ENCODE data around the gene OGA.

Gene OGA

DNA sequence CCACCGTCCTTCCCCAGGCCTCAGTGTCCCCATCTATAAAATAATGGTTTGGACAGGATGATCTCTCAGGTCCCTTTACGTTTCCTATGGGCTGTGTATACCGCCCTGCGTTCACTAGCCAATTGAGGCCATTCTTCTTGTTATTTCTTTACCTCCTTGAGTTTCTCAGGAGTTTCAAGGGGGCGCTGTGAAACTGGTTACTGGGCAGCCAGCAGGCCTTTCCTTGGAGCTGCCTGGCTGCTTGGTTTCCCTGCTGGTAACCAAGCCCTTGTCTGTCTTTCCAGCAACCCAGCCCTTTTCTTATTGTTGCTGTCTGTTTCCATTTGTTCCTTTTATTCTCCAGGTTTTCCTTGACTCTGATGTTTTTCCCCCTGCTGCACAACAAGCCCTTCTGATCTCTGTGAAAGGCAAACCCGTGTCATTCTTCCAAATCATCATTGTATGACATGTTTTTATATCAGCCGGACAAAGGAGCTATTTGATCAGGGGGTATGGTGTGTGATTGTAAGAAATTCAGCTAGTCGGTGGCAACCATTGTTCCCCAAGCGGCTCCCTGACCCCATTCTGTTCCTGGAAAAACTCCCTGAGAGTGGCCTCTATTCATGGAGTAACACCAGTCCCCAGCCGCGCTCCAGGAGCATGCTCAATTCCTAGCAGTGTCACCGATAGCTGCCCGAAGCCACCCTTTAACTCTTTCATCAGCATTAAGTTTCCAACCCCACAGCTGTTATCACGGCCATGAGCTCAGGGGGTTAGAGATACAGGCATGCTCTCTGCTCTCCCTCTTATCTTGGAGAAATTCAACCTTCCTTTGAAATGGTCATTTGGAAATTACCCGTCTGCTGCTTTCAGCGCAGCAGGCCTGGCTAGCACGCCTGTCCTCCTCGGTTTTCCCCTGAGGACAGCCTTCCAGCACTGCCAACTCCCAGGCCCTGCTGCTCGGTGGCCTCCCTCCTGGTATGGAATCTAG is 68.9 kb downstream of the OGA start:
- FAIRE-seq: no peak

DNA sequence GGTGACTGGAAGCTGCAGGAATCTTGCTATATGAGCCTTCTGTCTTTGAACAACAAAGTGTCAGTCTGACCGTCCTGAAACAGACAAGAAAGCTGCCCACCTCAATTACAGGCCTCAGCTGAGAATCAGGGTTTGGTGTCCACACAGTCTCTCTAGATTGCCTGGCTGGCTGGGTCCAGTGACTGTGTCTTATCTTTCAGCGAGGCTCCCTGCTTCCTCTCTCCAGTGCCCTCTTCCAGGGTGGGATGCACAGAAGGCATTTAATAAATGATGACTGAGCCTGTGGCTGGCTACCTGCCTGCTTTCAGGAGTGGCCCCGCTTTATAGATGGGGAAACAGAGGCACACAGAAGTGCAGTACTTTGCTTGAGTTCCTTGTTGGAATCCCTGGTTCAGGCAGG is 69.7 kb downstream of the OGA start:
- no peak for FAIRE-seq

DNA sequence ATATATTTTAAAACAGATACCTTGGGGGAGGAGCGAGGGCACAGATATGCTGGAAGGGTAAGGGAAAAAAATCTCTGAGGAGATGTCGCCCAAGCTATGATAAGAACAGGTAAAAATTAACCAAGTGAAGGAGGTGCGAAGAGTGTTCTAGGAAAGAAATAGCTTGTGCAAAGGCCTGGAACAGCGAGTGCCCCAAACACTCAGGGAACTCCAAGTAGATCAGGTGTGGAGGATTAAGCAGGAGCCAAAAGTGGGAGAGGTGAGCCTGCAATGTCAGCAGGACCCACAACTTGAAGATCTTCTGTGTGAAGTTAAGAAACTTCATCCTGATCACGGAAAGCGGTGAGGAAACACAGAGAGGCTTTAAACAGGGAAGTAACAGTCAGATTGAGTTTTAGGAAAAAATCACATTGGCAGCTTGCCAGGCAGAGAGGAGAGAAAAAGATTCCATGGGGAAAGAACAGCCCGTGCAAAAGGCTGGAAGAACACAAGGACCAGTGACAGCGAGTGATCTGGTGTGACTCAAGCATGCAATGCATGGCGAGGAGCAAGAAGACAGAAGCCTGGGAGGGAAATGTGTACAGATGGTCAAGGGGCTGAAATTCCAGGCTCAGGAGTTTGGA is 73.1 kb downstream of the OGA start:
- no peak for FAIRE-seq

DNA sequence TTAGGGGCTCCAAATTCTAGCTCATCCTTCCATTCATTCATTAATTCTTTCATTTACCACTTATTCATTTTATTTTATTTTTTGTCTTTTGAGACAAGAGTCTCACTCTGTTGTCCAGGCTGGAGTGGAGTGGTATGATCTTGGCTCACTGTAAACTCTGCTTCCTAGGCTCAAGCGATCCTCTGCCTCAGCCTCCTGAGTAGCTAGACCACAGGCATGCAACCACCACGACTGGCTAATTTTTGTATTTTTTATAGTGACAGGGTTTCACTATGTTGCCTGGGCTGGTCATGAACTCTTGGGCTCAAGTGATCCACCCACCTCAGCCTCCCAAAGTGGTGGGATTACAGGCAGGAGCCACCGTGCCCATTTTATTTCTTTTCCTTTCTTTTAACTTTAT is 74.0 kb downstream of the OGA start:
- no peak for FAIRE-seq

DNA sequence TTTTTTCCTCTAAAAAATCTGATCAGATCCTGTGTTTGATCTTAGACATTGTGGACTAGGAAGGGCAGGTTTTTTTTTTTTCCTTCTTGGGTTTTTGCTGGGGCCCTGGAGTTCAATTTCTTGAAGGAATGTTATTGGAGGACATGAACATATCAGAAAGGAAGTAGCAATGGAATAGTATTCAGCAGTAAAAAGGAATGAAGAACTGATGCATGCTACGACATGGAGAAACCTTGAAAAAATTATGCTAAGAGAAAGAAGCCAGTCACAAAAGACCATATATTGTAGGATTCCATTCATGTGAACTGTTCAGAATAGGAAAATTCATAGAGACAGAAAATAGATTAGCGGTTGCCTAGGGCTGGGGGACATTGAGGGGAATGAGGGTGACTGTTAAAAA is 76.3 kb downstream of the OGA start:
- no peak for FAIRE-seq

DNA sequence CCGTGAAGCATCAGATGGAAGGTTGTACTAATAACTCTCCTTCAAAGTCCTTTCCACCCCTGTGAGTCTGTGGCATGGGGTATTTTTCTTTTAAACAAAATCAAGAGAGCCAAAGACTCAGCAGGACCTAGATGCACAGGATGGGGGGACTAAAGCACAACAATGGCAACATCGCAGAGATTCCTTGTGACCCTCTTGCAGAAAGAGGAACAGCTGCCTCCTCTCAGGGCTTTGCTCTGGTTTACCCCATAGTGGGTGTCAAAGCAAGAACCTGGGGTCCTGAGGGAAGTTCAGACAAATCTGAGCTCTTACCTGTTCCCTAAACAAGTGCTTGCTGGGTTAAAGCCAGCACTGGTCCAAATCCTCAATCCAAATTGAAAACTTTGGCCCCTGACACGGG is 81.6 kb downstream of the OGA start:
- FAIRE-seq: no peak
